RPMI7951 (cell line): ENCODE data around the gene HBA1. TPM values are rescaled to one million over a fixed set of nuclear protein-coding genes. Genes with fewer than 3 reads are reported as not detected.
"Not testable (repeated sequence)": the region's sequence is repeated elsewhere in the genome, so short reads cannot be mapped to it uniquely, and the experiment has no call there.

Source experiments
- DNase-seq: peaks from one replicate; pipeline ENCODE4 v3.0.0-alpha.2; 2012; ENCODE audit warnings: low read depth
- total RNA-seq: library from RNA; depleted of rRNA; stranded (reverse); fragments of >200 nt; shearing (Covaris generic); gene quantifications from 2 replicates; pipeline ENCODE4 v1.2.3, GENCODE V29; 2014

The HBA1 gene
- total RNA-seq, 1 experiment from 2014 or later, result not detected

- no peak for DNase-seq
These were observed 1.2 kb upstream of the HBA1 start for GRCh38 chr16:175011-175949.

- DNase-seq, result not testable (repeated sequence)
These were observed 474 bp upstream of the HBA1 start for GRCh38 chr16:176006-176405.

- DNase-seq, result peak; percentile 34
These were observed 928 bp downstream of the HBA1 start for GRCh38 chr16:177394-177822.

- no peak for DNase-seq
These were observed 1.6 kb downstream of the HBA1 start for GRCh38 chr16:177981-178667.

- DNase-seq, result no peak
These were observed 2.2 kb downstream of the HBA1 start for GRCh38 chr16:178668-179015.

GRCh38 chr16:179211-180092, 3.0 kb downstream of the HBA1 start:
- DNase-seq, result no peak

- DNase-seq, result no peak
These were observed 3.7 kb downstream of the HBA1 start, which contains the start of gene HBQ1 for GRCh38 chr16:180101-180675. HBQ1 (plus strand) TSS chr16:180459; CDS start chr16:180487, 28 bp downstream.

GRCh38 chr16:180681-181564, 4.4 kb downstream of the HBA1 start:
- DNase-seq, result peak; percentile 38

- no peak for DNase-seq
These were observed 5.1 kb downstream of the HBA1 start for GRCh38 chr16:181565-182021.

GRCh38 chr16:183005-183404, 6.5 kb downstream of the HBA1 start:
- DNase-seq, result no peak

GRCh38 chr16:185213-185612, 8.7 kb downstream of the HBA1 start:
- DNase-seq, result no peak

GRCh38 chr16:185691-186090, 9.2 kb downstream of the HBA1 start:
- no peak for DNase-seq

- DNase-seq, result no peak
These were observed 10.8 kb downstream of the HBA1 start for GRCh38 chr16:187330-187729.

GRCh38 chr16:188674-189073, 12.2 kb downstream of the HBA1 start:
- no peak for DNase-seq

GRCh38 chr16:189604-190186, 13.2 kb downstream of the HBA1 start:
- no peak for DNase-seq

GRCh38 chr16:191831-192230, 15.4 kb downstream of the HBA1 start:
- DNase-seq, result no peak

- DNase-seq, result no peak
These were observed 16.2 kb downstream of the HBA1 start for GRCh38 chr16:192686-193085.

GRCh38 chr16:193441-193840, 17.0 kb downstream of the HBA1 start:
- no peak for DNase-seq

- no peak for DNase-seq
These were observed 18.0 kb downstream of the HBA1 start for GRCh38 chr16:194516-194915.

- peak; percentile 27 for DNase-seq
These were observed 23.9 kb downstream of the HBA1 start for GRCh38 chr16:200388-200787.
